IMR-90 (cell line): ENCODE data around the gene PRKCG. TPM values are rescaled to one million over a fixed set of nuclear protein-coding genes. Genes with fewer than 3 reads are reported as not detected.

Experiments used
- ATAC-seq: fragments of 200-7000 bp; cut with Tn5 transposase; 2 replicates; pipeline ENCODE4 v1.9.1; 2020; ENCODE audit warnings: low read depth, mild to moderate bottlenecking, moderate library complexity
- BruUV-seq: library from RNA; stranded (reverse); fragments of 400-500 nt; replicated peaks from 2 replicates; lab custom pipeline; 2021; lab: Mats Ljungman, UMichigan
- CTCF ChIA-PET: fragments of 300-600 bp; formaldehyde crosslinking; extraction: SDS; loops from one replicate; lab custom pipeline; 2021; ENCODE audit warnings: antibody characterized with exemption; lab: Yijun Ruan, JAX
- POLR2A ChIA-PET: fragments of 300-600 bp; sonication (Branson Sonifier 250); formaldehyde crosslinking; loops from one replicate; lab custom pipeline; 2022; ENCODE audit warnings: antibody characterized with exemption; ENCODE audit not compliant: unreplicated experiment; lab: Charles Lee
- DNase-seq: peaks from one replicate; pipeline ENCODE4 v3.0.0; 2013
- H2AFZ ChIP-seq: replicated peaks from 2 replicates; pipeline ENCODE3; 2013; ENCODE audit warnings: low read length, mild to moderate bottlenecking; ENCODE audit not compliant: poor library complexity
- H2AK5ac ChIP-seq: 2 replicates; pipeline ENCODE4 v1.6.1; 2013; ENCODE audit warnings: low read depth, low read length, inconsistent platforms
- H2AK9ac ChIP-seq: replicated peaks from 2 replicates; pipeline ENCODE3; 2013; ENCODE audit warnings: mild to moderate bottlenecking, low read depth, low read length, moderate library complexity; ENCODE audit not compliant: poor library complexity
- H2BK120ac ChIP-seq: 2 replicates; pipeline ENCODE4 v1.6.1; 2013; ENCODE audit warnings: low read depth, low read length, inconsistent platforms
- H2BK15ac ChIP-seq: 3 replicates; pipeline ENCODE4 v1.6.1; 2013; ENCODE audit warnings: low read depth, low read length, inconsistent platforms
- H2BK20ac ChIP-seq: 2 replicates; pipeline ENCODE4 v1.6.1; 2013; ENCODE audit warnings: low read depth, mild to moderate bottlenecking, inconsistent platforms, low read length, moderate library complexity
- H2BK5ac ChIP-seq: 2 replicates; pipeline ENCODE4 v1.6.1; 2013; ENCODE audit warnings: mild to moderate bottlenecking, low read depth, low read length, inconsistent platforms; ENCODE audit not compliant: poor library complexity, severe bottlenecking
- H3K14ac ChIP-seq: replicated peaks from 2 replicates; pipeline ENCODE4 v1.6.1; 2013; ENCODE audit warnings: low read depth, low read length, inconsistent platforms
- H3K18ac ChIP-seq: 2 replicates; pipeline ENCODE4 v1.6.1; 2013; ENCODE audit warnings: low read depth, low read length, control low read depth
- H3K23ac ChIP-seq: 2 replicates; pipeline ENCODE4 v1.6.1; 2013; ENCODE audit warnings: low read depth, low read length, inconsistent platforms
- H3K27ac ChIP-seq: 2 replicates; pipeline ENCODE4 v1.5.1; 2013; ENCODE audit warnings: mild to moderate bottlenecking, control low read depth, low read length; ENCODE audit not compliant: insufficient read depth
- H3K27me3 ChIP-seq: 2 replicates; pipeline ENCODE4 v1.6.1; 2013; ENCODE audit warnings: low read length; ENCODE audit not compliant: control insufficient read depth, insufficient read depth
- H3K36me3 ChIP-seq: 2 replicates; pipeline ENCODE4 v1.6.1; 2013; ENCODE audit warnings: low read length, mixed read lengths; ENCODE audit not compliant: control insufficient read depth, insufficient read depth
- H3K4ac ChIP-seq: 2 replicates; pipeline ENCODE4 v1.6.1; 2013; ENCODE audit warnings: low read depth, low read length, inconsistent platforms
- H3K4me1 ChIP-seq: 2 replicates; pipeline ENCODE4 v1.6.1; 2013; ENCODE audit warnings: low read length, mixed read lengths; ENCODE audit not compliant: control insufficient read depth, insufficient read depth
- H3K4me2 ChIP-seq: 2 replicates; pipeline ENCODE4 v1.6.1; 2013; ENCODE audit warnings: low read depth, mild to moderate bottlenecking, control low read depth, low read length, moderate library complexity
- H3K4me3 ChIP-seq: 2 replicates; pipeline ENCODE4 v1.5.1; 2013; ENCODE audit warnings: low read depth, mild to moderate bottlenecking, control low read depth, low read length, moderate library complexity; ENCODE audit not compliant: insufficient read depth
- H3K56ac ChIP-seq: 2 replicates; pipeline ENCODE4 v1.6.1; 2013; ENCODE audit warnings: low read length, inconsistent platforms; ENCODE audit not compliant: insufficient read depth; ENCODE audit errors: extremely low read depth
- H3K79me1 ChIP-seq, 2 experiments: 2 replicates each; pipeline ENCODE4 v1.6.1; 2013; ENCODE audit warnings: low read length in 2 of 2, inconsistent platforms in 1 of 2, low read depth in 1 of 2
- H3K9ac ChIP-seq: 2 replicates; pipeline ENCODE4 v1.6.1; 2013; ENCODE audit warnings: low read depth, low read length, control low read depth
- H3K9me1 ChIP-seq: 2 replicates; pipeline ENCODE4 v1.6.1; 2013; ENCODE audit warnings: low read length, inconsistent platforms; ENCODE audit not compliant: insufficient read depth
- H3K9me3 ChIP-seq: 2 replicates; pipeline ENCODE4 v1.6.1; 2013; ENCODE audit warnings: low read length; ENCODE audit not compliant: control insufficient read depth, insufficient read depth
- H4K20me1 ChIP-seq: 2 replicates; pipeline ENCODE4 v1.6.1; 2013; ENCODE audit warnings: low read length, inconsistent platforms; ENCODE audit not compliant: insufficient read depth
- H4K5ac ChIP-seq: 2 replicates; pipeline ENCODE4 v1.6.1; 2013; ENCODE audit warnings: mild to moderate bottlenecking, low read depth, low read length, control low read depth
- H4K8ac ChIP-seq, 2 experiments: 2 replicates each; pipeline ENCODE4 v1.6.1; 2013; ENCODE audit warnings: low read depth in 2 of 2, low read length in 2 of 2, control low read depth in 1 of 2, inconsistent platforms in 1 of 2
- H4K91ac ChIP-seq: 2 replicates; pipeline ENCODE4 v1.6.1; 2013; ENCODE audit warnings: low read depth, low read length, inconsistent platforms; ENCODE audit not compliant: insufficient read depth
- CEBPB ChIP-seq: IDR thresholded peaks from 2 replicates; pipeline ENCODE4 v1.6.1; 2012; ENCODE audit warnings: low read depth, low read length, improper control_type of control experiment
- CTCF ChIP-seq: conservative IDR thresholded peaks from 2 replicates; pipeline ENCODE4 v1.5.1; 2012; ENCODE audit warnings: mild to moderate bottlenecking, low read depth, low read length, improper control_type of control experiment
- MAZ ChIP-seq: IDR thresholded peaks from 2 replicates; pipeline ENCODE4 v1.6.1; 2012; ENCODE audit warnings: low read depth, mild to moderate bottlenecking, low read length, improper control_type of control experiment, moderate library complexity, borderline replicate concordance
- WGBS, 2 experiments: methylation state at CpG; one replicate each; pipeline versions ENCODE4 v1.1.5 to v1.1.7; 2013; ENCODE audit warnings: missing lambda C conversion rate in 2 of 2; ENCODE audit not compliant: insufficient read length in 1 of 2; ENCODE audit errors: extremely low coverage in 2 of 2; 5-methylcytosine and 5-hydroxymethylcytosine counted together
- dilution Hi-C: fragments of 300-500 bp; cut with HindIII; formaldehyde crosslinking; loops from one replicate; pipeline ENCODE4 v1.14.3; 2018; ENCODE audit warnings: low sequenced_read_pairs; ENCODE audit not compliant: unreplicated experiment
- in situ Hi-C: fragments of 300-500 bp; cut with MboI; formaldehyde crosslinking; loops from 3 replicates; pipeline ENCODE4 v1.14.3; 2019; ENCODE audit warnings: low sequenced_read_pairs, inconsistent platforms, mixed read lengths
- intact Hi-C: fragments of 100-400 bp; cut with micrococcal nuclease; formaldehyde crosslinking; loops from 2 replicates; pipeline ENCODE4 v1.10.0; 2022
- polyA plus RNA-seq, 3 experiments: library from polyadenylated mRNA; depleted of rRNA; stranded (reverse); fragments of >200 nt; gene quantifications; 2 replicates each; pipeline ENCODE4 v1.2.3, GENCODE V29; 2012; ENCODE audit warnings: low replicate concordance in 1 of 3
- total RNA-seq: library from RNA; depleted of rRNA; stranded (reverse); fragments of >200 nt; gene quantifications from 2 replicates; pipeline ENCODE4 v1.2.3, GENCODE V29; 2012

PRKCG gene
- total and polyA plus RNA-seq, 2 of the 4 experiments (the other 2 are of a cell fraction) = not detected

GRCh38 chr19:53844849-53845246 is 37.1 kb upstream of the PRKCG start:
- no peak overlapping the region for H2BK120ac ChIP-seq
- H2BK20ac ChIP-seq = no peak overlapping the region
- DNase-seq (no peak), ATAC-seq (no peak)
- H2AFZ ChIP-seq = no peak overlapping the region
- TF ChIP-seq CEBPB (peak; percentile 63), CTCF (no peak), MAZ (no peak)
- WGBS, 2 experiments = no CpG with 5 or more reads among the region's 9 CpGs
- no peak overlapping the region for H3K23ac ChIP-seq
- H3K4ac ChIP-seq = no peak overlapping the region
- H3K27me3 ChIP-seq = no peaks in the 10 kb centered on the region
- in situ Hi-C loops (no loop called here), dilution Hi-C loops (no loop called here), intact Hi-C loops (no loop called here)
- H4K8ac ChIP-seq = no peak overlapping the region
- no peak overlapping the region for H3K27ac ChIP-seq
- H3K4me1 ChIP-seq = peaks cover 3% of the 10 kb centered on the region; the same call in 1 of the 2 replicates
- no peaks in the 10 kb centered on the region for H3K79me1 ChIP-seq
- no peak overlapping the region for H3K18ac ChIP-seq
- H3K36me3 ChIP-seq = no peaks in the 10 kb centered on the region
- no peak overlapping the region for H3K4me3 ChIP-seq
- H4K91ac ChIP-seq = no peak overlapping the region
- H3K9ac ChIP-seq = no peak overlapping the region
- H4K20me1 ChIP-seq = no peaks in the 10 kb centered on the region
- no peak overlapping the region for H3K14ac ChIP-seq
- no peak overlapping the region for H2AK9ac ChIP-seq
- ChIA-PET POLR2A (no interaction called here), CTCF (no interaction called here)
- no peak overlapping the region for H4K5ac ChIP-seq
- H2BK15ac ChIP-seq = no peak overlapping the region
- H2BK5ac ChIP-seq = no peak overlapping the region
- H3K9me1 ChIP-seq = no peaks in the 10 kb centered on the region
- BruUV-seq = no TSS peak
- H2AK5ac ChIP-seq = no peak overlapping the region
- H3K56ac ChIP-seq = no peak overlapping the region
- no peak overlapping the region for H3K4me2 ChIP-seq
- no peaks in the 10 kb centered on the region for H3K9me3 ChIP-seq
